Testis (tissue), 2 donors: ENCODE measurements around the gene ABCC11.

Experiments used
- CTCF ChIP-seq, 3 experiments: fragments of 450-650 bp in 2 of 3; fragments of 200-600 bp in 1 of 3; sonication (generic) in 1 of 3; IDR thresholded peaks; one replicate each; pipeline ENCODE4 v1.5.1; 2016 to 2019; ENCODE audit warnings: antibody characterized with exemption in 3 of 3, mild to moderate bottlenecking in 2 of 3, moderate library complexity in 1 of 3
- POLR2A ChIP-seq: fragments of 450-650 bp; IDR thresholded peaks from one replicate; pipeline ENCODE4 v1.6.1; 2017; ENCODE audit warnings: antibody characterized with exemption, mild to moderate bottlenecking, moderate library complexity

GRCh38 chr16:48252013-48252412, 4.7 kb upstream of the ABCC11 start:
- TF ChIP-seq CTCF (IDR thresholded peaks at IDR 0.05): no peak
- no peak for TF ChIP-seq POLR2A
